Thyroid gland (tissue), 4 donors: ENCODE measurements around the gene H2AZ2. TPM values are rescaled to one million over a fixed set of nuclear protein-coding genes. Genes with fewer than 3 reads are reported as not detected.

Source experiments
- DNase-seq, 2 donors: peaks; one replicate each; pipeline ENCODE4 v3.0.0-alpha.2; 2019
- H3K27ac ChIP-seq, 3 donors: fragments of 200-600 bp; sonication (generic); 1 replicate in 2 of 3; 2 replicates in 1 of 3; pipeline ENCODE4 v1.5.1; 2016 to 2019; ENCODE audit warnings: mild to moderate bottlenecking in 1 of 3, moderate library complexity in 1 of 3
- H3K27me3 ChIP-seq: fragments of 200-600 bp; sonication (generic); one replicate; pipeline ENCODE4 v1.5.1; 2019
- H3K36me3 ChIP-seq, 2 donors: fragments of 200-600 bp; sonication (generic); one replicate each; pipeline ENCODE4 v1.5.1; 2016 to 2019
- H3K4me1 ChIP-seq, 2 donors: fragments of 200-600 bp; sonication (generic); one replicate each; pipeline ENCODE4 v1.5.1; 2017 to 2019
- H3K4me3 ChIP-seq, 3 donors: fragments of 200-600 bp; sonication (generic); replicated peaks in 1 of 3; 1 replicate in 2 of 3; 2 replicates in 1 of 3; pipeline ENCODE4 v1.5.1; 2016; ENCODE audit warnings: mild to moderate bottlenecking in 1 of 3
- H3K9me3 ChIP-seq: fragments of 200-600 bp; sonication (generic); one replicate; pipeline ENCODE4 v1.5.1; 2017
- POLR2A ChIP-seq, 2 donors: fragments of 450-650 bp; IDR thresholded peaks; one replicate each; pipeline ENCODE4 v1.6.1; 2017; ENCODE audit warnings: antibody characterized with exemption in 2 of 2, mild to moderate bottlenecking in 2 of 2, moderate library complexity in 1 of 2
- WGBS, 2 donors: methylation state at CpG; one replicate each; pipeline ENCODE4 v1.1.5; 2017; 5-methylcytosine and 5-hydroxymethylcytosine counted together
- intact Hi-C: fragments of 100-400 bp; cut with DNase I; formaldehyde crosslinking; loops from one replicate; pipeline ENCODE4 v1.15.1; 2023
- total RNA-seq, 4 donors: library from RNA; depleted of rRNA; stranded (reverse); fragments of >200 nt; gene quantifications; one replicate each; pipeline ENCODE4 v1.2.3, GENCODE V29; 2016
- TF ChIP-seq, protein P1 (sequence below), 6 experiments: fragments of 200-600 bp in 3 of 6; fragments of 450-650 bp in 3 of 6; sonication (generic) in 3 of 6; IDR thresholded peaks; one replicate each; pipeline ENCODE4 v1.5.1; 2016 to 2019; ENCODE audit warnings: antibody characterized with exemption in 6 of 6, mild to moderate bottlenecking in 2 of 6, inconsistent platforms in 1 of 6, moderate library complexity in 1 of 6

H2AZ2 gene
- total RNA-seq, 4 donors from 2014 or later = 126 to 198 (median 144) TPM

DNA sequence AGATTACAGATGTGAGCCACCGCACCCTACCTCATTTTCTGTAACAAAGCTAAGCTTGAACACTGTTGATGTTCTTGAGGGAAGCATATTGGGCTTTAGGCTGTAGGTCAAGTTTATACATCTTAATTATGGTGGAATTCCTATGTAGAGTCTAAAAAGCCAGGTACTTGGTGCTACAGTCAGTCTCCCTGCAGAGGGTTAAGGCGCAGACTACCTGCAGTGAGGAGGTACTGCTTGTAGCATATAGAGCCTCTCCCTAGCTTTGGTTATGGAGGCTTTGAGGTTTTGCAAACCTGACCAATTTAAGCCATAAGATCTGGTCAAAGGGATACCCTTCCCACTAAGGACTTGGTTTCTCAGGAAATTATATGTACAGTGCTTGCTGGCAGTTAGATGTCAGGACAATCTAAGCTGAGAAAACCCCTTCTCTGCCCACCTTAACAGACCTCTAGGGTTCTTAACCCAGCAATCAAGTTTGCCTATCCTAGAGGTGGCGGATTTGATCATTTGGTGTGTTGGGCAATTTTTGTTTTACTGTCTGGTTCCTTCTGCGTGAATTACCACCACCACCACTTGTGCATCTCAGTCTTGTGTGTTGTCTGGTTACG is 45.4 kb downstream of the H2AZ2 start:
- DNase-seq = no peak
- Histone ChIP-seq H3K4me1 (peaks cover 15 to 18% of the 10 kb centered on the region in 2 donors), H3K4me3 (no peak overlapping the region), H3K36me3 (peaks cover 55 to 58% of the 10 kb centered on the region in 2 donors), H3K27me3 (no peaks in the 10 kb centered on the region), H3K27ac (no peak overlapping the region), H3K9me3 (no peaks in the 10 kb centered on the region)
- 97 to 98% methylated on average over 5 of the region's 5 CpGs for WGBS, 2 donors
- TF ChIP-seq, protein P1, sequence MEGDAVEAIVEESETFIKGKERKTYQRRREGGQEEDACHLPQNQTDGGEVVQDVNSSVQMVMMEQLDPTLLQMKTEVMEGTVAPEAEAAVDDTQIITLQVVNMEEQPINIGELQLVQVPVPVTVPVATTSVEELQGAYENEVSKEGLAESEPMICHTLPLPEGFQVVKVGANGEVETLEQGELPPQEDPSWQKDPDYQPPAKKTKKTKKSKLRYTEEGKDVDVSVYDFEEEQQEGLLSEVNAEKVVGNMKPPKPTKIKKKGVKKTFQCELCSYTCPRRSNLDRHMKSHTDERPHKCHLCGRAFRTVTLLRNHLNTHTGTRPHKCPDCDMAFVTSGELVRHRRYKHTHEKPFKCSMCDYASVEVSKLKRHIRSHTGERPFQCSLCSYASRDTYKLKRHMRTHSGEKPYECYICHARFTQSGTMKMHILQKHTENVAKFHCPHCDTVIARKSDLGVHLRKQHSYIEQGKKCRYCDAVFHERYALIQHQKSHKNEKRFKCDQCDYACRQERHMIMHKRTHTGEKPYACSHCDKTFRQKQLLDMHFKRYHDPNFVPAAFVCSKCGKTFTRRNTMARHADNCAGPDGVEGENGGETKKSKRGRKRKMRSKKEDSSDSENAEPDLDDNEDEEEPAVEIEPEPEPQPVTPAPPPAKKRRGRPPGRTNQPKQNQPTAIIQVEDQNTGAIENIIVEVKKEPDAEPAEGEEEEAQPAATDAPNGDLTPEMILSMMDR (IDR thresholded peaks at IDR 0.05) = no peak
- no peak for TF ChIP-seq POLR2A (IDR thresholded peaks at IDR 0.05)
- intact Hi-C loops = no loop called here

GRCh38 chr7:44801890-44802289 is 46.0 kb downstream of the H2AZ2 start:
- intact Hi-C loops = no loop called here
- H3K9me3 ChIP-seq = no peaks in the 10 kb centered on the region
- no peak for DNase-seq
- H3K4me3 ChIP-seq = no peak overlapping the region
- H3K27me3 ChIP-seq = no peaks in the 10 kb centered on the region
- H3K36me3 ChIP-seq = peaks cover 55 to 58% of the 10 kb centered on the region in 2 donors
- 90 to 94% methylated on average over 5 of the region's 5 CpGs for WGBS, 2 donors
- H3K4me1 ChIP-seq = peaks cover 15 to 18% of the 10 kb centered on the region in 2 donors
- TF ChIP-seq, protein P1 (IDR thresholded peaks at IDR 0.05) = no peak
- H3K27ac ChIP-seq = no peak overlapping the region

DNA sequence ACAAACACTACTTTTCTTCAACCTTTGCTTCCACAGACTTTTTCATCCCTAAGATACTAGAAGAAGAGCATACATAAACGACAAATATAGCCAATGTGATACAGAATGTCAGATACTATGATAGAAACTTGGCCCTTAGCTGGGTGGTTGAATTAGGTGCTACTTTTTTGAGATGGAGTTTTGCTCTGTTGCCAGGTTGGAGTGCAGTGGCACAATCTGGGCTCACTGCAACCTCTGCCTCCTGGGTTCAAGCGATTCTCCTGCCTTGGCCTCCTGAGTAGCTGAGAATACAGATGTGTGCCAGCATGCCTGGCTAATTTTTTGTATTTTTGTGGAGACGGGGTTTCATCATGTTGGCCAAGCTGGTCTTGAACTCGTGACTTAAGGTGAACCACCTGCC is 47.9 kb downstream of the H2AZ2 start:
- WGBS, 2 donors = 84 to 88% methylated on average over 4 of the region's 4 CpGs
- H3K27me3 ChIP-seq = no peaks in the 10 kb centered on the region
- no peaks in the 10 kb centered on the region for H3K9me3 ChIP-seq
- H3K27ac ChIP-seq = no peak overlapping the region
- peaks cover 48 to 55% of the 10 kb centered on the region in 2 donors for H3K36me3 ChIP-seq
- intact Hi-C loops = loop anchor here (5.0 kb wide), 1 partner anchor 53 kb away; the partner anchor contains the start of gene ZMIZ2
- peaks cover 15 to 23% of the 10 kb centered on the region in 2 donors for H3K4me1 ChIP-seq
- H3K4me3 ChIP-seq = no peak overlapping the region
- DNase-seq = no peak
- TF ChIP-seq, protein P1 (IDR thresholded peaks at IDR 0.05) = no peak
- TF ChIP-seq POLR2A (IDR thresholded peaks at IDR 0.05) = no peak

DNA sequence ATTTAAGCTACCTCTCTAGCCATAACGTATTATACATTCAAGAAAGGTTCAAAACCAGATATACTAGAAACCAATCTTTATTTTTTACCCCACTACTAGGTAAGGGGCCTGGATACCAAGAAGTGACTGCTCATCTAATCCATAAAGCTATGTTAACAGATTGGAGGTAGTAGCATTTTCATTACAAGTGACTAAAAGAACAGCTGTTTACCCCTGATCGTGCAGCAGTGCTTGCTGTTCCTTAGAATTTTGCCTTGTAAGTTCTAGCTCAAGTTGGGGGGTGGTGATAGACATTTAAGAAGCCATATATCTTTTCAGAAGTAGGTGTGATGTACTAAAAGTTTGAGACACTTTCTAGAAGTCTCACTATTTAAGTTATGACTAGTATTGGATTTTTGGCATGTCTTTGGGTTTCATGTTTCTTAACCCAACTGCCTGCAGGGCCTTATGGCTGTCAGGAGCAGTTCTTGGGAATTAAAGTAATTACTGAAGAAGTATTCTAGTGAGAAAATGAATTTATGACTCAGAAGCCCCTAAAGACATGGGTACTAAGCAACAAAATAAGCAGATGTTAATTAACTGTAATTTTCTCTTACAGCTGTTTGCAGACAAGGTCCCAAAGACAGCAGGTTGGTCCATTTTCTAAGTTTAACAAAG is 49.1 kb downstream of the H2AZ2 start:
- H3K4me1 ChIP-seq = peaks cover 15 to 24% of the 10 kb centered on the region in 2 donors
- H3K27me3 ChIP-seq = no peaks in the 10 kb centered on the region
- H3K9me3 ChIP-seq = no peaks in the 10 kb centered on the region
- TF ChIP-seq, protein P1 (IDR thresholded peaks at IDR 0.05) = no peak
- no peak for TF ChIP-seq POLR2A (IDR thresholded peaks at IDR 0.05)
- no peak for DNase-seq
- peak overlapping the region in 1 of 3 donors; percentile 97 for H3K27ac ChIP-seq
- intact Hi-C loops = loop anchor here (5.0 kb wide), 1 partner anchor 51 kb away; the partner anchor contains the start of gene ZMIZ2
- 22 to 31% methylated on average over 2 of the region's 2 CpGs for WGBS, 2 donors
- H3K36me3 ChIP-seq = peaks cover 37 to 44% of the 10 kb centered on the region in 2 donors
- H3K4me3 ChIP-seq = peak overlapping the region in 1 of 3 donors; percentile 92
